GM18951 (cell line): ENCODE results near the gene ABLIM1.

ENCODE experiments used
- POLR2A ChIP-seq: IDR thresholded peaks from 4 replicates; pipeline ENCODE4 v1.6.1; 2011; ENCODE audit warnings: mild to moderate bottlenecking; ENCODE audit not compliant: insufficient read length, insufficient read depth; ENCODE audit errors: extremely low read depth
- in situ Hi-C: fragments of 300-500 bp; cut with MboI; formaldehyde crosslinking; loops from one replicate; pipeline ENCODE4 v1.12.0; 2022; ENCODE audit warnings: low sequenced_read_pairs, mixed read lengths, inconsistent platforms; ENCODE audit not compliant: unreplicated experiment

The ABLIM1 gene

DNA sequence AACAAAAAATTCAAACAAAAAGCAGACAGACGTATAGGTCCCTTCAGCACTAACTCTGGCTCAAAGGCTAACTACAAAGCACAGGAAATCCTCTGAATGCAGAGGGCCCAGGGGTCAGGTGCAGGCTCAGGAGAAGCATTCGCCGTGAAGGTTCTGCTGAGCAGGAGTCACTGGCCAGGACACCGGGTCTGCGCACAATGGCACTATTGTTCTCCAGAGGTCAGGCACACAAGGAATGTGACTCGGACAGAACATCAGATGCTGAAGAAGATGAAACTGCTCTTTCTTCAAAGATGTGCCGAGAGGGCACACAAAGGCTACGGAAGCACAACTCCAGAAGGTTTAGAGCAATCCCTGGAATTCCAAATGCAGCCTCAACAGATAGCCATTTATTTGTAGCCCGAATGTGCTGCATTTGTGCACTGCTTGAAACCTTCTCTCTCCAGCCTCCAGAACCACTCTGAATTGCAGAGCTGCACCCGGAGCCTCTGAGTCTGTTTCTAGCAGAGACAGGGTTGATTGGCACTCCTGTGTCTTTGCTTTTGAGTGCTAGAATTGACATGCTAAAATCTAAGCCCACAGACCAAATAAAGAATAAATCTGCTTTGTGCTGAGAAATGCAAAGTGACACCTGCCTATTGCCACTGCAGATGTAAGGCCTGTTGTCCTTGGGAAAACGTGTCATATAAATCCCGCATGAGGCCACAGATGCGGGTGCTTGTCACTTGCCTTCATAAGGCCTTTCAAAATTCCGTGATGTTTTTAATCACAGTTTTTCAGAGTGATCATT is 168.4 kb downstream of the ABLIM1 start:
- TF ChIP-seq POLR2A: no peak
- in situ Hi-C loops: no loop called here

- in situ Hi-C loops: no loop called here
- no peak for TF ChIP-seq POLR2A
Observed at GRCh38 chr10:114487815-114488536, 170.1 kb downstream of the ABLIM1 start.

DNA sequence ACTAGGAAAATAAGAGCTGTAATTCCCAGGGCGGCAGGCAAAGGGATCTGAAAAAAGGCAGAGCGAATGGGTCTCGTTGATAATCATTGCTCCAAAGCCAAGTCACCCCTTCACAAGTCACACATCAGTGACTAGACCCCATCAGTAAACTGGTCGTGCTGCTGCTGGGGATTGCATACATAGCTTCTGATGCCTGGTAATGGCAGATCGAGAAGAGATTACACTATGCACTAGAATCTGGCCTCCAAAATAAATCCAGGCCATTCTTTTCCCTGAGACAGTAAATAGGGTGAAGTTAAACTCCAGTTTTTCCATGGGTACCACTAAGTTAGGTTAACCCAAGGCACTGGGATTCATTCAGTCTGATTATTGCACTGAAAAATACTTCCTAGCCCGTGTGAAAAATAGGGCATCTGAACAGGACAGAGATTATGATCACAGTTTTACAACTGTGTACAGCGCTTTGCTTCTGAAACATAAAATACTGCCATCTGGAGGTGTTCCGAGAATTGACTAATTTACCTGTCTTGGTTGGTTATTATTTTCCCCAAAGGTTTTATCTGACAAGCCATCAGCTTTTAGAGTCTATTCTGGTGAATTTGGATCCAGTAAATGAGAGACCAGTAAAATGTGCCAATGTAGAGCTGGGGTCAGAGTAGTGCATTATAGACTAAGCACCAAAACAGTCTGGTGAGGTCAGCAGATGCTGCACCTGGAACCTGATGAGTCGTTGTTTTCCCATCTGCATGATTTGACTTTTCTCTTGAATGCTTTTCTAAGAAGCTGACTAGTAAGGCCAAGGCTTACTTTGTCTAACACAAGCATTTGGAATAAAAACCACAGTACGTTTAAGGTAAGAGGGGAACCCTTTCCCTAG is 170.9 kb downstream of the ABLIM1 start:
- no peak for TF ChIP-seq POLR2A
- in situ Hi-C loops: no loop called here

GRCh38 chr10:114485696-114486400 is 172.2 kb downstream of the ABLIM1 start:
- in situ Hi-C loops: no loop called here
- no peak for TF ChIP-seq POLR2A

GRCh38 chr10:114483575-114483974 is 174.5 kb downstream of the ABLIM1 start:
- in situ Hi-C loops: no loop called here

GRCh38 chr10:114482480-114483304 is 175.4 kb downstream of the ABLIM1 start:
- in situ Hi-C loops: no loop called here
- no peak for TF ChIP-seq POLR2A

More at GRCh38 chr10:114483575-114483974, 174.5 kb downstream of the ABLIM1 start:
- TF ChIP-seq POLR2A: no peak

- no peak for TF ChIP-seq POLR2A
- in situ Hi-C loops: no loop called here
Observed at GRCh38 chr10:114481055-114481454, 177.0 kb downstream of the ABLIM1 start.

DNA sequence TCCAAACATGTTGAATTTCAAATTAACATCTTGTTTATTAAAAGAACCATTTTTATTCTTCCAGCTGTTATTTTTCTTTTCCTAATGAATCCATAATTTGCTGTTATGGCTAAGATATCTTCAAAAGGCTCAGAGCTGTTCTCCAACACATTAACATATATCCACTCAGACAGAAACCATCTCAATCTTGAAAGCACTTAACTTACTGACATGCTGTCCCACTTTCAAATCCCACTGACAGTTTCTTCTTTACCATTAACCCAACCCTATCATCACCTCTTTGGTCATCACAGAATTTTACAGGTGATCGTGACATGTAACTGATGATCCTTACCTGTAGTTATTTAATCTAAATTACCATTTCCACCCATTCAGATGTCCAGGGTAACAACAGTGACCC is 178.2 kb downstream of the ABLIM1 start:
- in situ Hi-C loops: no loop called here
- TF ChIP-seq POLR2A: no peak

DNA sequence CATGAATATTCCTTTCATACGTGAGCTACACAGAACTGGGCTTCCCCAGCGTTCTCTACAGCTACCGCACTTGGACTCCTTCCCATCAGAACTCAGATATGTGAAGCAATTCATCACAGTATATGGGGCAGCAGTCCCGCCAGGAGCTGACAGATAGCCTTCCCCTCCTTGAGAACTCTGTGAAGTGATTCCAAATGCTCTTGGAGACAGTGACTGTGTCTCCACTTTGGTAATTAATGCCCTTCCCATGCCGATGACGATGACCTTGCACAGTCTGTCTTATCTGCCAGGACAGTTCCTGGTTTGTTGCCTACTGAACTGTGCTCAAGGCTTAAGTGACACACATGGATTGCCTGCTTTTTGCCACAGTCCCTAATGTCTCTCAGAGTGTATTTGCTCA is 178.8 kb downstream of the ABLIM1 start:
- in situ Hi-C loops: no loop called here
- TF ChIP-seq POLR2A: no peak

DNA sequence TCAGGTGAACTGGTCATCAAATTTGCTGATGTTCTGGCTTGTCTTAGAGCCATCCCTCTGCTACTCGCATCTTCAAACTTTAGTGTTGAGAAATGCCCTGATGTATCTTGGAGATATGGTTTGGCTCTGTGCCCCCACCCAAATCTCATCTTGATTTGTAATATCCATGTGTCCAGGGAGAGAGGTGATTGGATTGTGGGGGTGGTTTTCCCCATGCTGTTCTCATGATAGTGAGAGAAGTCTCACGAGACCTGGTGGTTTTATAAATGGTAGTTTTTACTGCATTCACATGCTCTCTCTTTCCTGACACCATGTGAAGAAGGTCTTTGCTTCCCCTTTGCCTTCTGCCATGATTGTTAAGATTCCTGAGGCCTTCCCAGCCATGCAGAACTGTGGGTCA is 179.8 kb downstream of the ABLIM1 start:
- in situ Hi-C loops: no loop called here
- no peak for TF ChIP-seq POLR2A

- in situ Hi-C loops: no loop called here
- no peak for TF ChIP-seq POLR2A
Observed at GRCh38 chr10:114477285-114477684, 180.8 kb downstream of the ABLIM1 start.

DNA sequence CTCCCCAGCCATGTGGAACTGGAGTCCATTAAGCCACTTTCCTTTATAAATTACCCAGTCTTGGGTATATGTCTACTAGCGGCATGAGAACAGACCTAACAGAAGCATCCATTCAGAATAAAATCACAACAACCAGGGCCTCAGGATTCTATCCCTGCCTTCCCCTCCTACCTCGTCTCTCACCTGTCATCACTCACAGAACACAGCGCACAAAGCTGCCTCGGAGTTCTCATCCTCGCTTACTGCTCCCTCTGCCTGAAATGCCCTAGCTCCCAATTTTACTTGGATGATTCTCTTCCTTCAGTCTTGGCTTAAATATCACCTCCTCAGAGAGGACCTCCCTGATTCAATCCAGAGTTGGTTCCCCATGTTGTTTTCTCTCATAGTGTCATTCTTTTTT is 183.1 kb downstream of the ABLIM1 start:
- in situ Hi-C loops: no loop called here

More for the DNA sequence above, 183.1 kb downstream of the ABLIM1 start:
- no peak for TF ChIP-seq POLR2A
